Measurements from ENCODE around the gene BPIFA1.

The BPIFA1 gene

GRCh38 chr20:33217052-33217451 is 18.7 kb upstream of the BPIFA1 start, which contains the start of gene BPIFA3:
TSS of gene BPIFA3 (plus strand) at chr20:33217352. CDS start at chr20:33217537, 185 bp downstream.
- H3K9ac ChIP-seq (ENCODE audit: low read depth, low read length) = no peak within 1 kb of the TSS
- no peaks in the 10 kb centered on the region for H3K36me3 ChIP-seq (ENCODE audit: control insufficient read depth, insufficient read depth, low read length)
- H3K9me3 ChIP-seq (ENCODE audit: control insufficient read depth, insufficient read depth, low read length) = no peaks in the 10 kb centered on the region
- H3K4me1 ChIP-seq (ENCODE audit: control insufficient read depth, insufficient read depth, low read length) = no peaks in the 10 kb centered on the region
- H3K4me3 ChIP-seq (ENCODE audit: low read depth, low read length) = no peak within 1 kb of the TSS
- H3K27me3 ChIP-seq (ENCODE audit: control insufficient read depth, insufficient read depth, low read length) = no peaks in the 10 kb centered on the region

- H3K9ac ChIP-seq (ENCODE audit: low read depth, low read length) = no peak overlapping the region
- H3K9me3 ChIP-seq (ENCODE audit: control insufficient read depth, insufficient read depth, low read length) = no peaks in the 10 kb centered on the region
- H3K27me3 ChIP-seq (ENCODE audit: control insufficient read depth, insufficient read depth, low read length) = no peaks in the 10 kb centered on the region
- no peaks in the 10 kb centered on the region for H3K36me3 ChIP-seq (ENCODE audit: control insufficient read depth, insufficient read depth, low read length)
- no peaks in the 10 kb centered on the region for H3K4me1 ChIP-seq (ENCODE audit: control insufficient read depth, insufficient read depth, low read length)
- no peak overlapping the region for H3K4me3 ChIP-seq (ENCODE audit: low read depth, low read length)
Measured at GRCh38 chr20:33224399-33224798, 11.4 kb upstream of the BPIFA1 start.

DNA sequence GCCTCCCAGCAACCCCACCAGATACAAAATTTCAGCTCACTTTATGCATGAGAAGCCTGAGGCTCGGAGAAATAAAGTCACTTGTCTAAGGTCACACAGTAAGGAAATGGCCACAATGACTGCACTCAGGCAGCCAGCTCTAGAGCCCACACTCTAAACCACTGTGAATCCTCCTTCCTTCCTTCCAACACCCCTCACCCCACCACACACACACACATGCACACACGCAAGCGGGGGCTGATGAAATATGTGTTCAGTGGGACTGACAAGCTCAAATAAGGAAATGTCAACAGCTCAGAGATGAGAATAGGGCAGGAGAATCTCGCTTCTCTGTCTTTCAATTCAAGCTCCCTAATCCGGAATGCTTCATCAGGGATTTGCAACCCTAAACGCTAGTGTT is 6.0 kb upstream of the BPIFA1 start:
- Histone ChIP-seq H3K4me1 (ENCODE audit: control insufficient read depth, insufficient read depth, low read length) (no peaks in the 10 kb centered on the region), H3K4me3 (ENCODE audit: low read depth, low read length) (no peak overlapping the region), H3K9ac (ENCODE audit: low read depth, low read length) (no peak overlapping the region), H3K36me3 (ENCODE audit: control insufficient read depth, insufficient read depth, low read length) (no peaks in the 10 kb centered on the region), H3K27me3 (ENCODE audit: control insufficient read depth, insufficient read depth, low read length) (no peaks in the 10 kb centered on the region), H3K9me3 (ENCODE audit: control insufficient read depth, insufficient read depth, low read length) (no peaks in the 10 kb centered on the region)

- Histone ChIP-seq H3K9ac (ENCODE audit: low read depth, low read length) (no peak overlapping the region), H3K27me3 (ENCODE audit: control insufficient read depth, insufficient read depth, low read length) (no peaks in the 10 kb centered on the region), H3K9me3 (ENCODE audit: control insufficient read depth, insufficient read depth, low read length) (no peaks in the 10 kb centered on the region), H3K36me3 (ENCODE audit: control insufficient read depth, insufficient read depth, low read length) (no peaks in the 10 kb centered on the region), H3K4me3 (ENCODE audit: low read depth, low read length) (no peak overlapping the region), H3K4me1 (ENCODE audit: control insufficient read depth, insufficient read depth, low read length) (no peaks in the 10 kb centered on the region)
Measured at GRCh38 chr20:33231237-33231636, 4.6 kb upstream of the BPIFA1 start.

DNA sequence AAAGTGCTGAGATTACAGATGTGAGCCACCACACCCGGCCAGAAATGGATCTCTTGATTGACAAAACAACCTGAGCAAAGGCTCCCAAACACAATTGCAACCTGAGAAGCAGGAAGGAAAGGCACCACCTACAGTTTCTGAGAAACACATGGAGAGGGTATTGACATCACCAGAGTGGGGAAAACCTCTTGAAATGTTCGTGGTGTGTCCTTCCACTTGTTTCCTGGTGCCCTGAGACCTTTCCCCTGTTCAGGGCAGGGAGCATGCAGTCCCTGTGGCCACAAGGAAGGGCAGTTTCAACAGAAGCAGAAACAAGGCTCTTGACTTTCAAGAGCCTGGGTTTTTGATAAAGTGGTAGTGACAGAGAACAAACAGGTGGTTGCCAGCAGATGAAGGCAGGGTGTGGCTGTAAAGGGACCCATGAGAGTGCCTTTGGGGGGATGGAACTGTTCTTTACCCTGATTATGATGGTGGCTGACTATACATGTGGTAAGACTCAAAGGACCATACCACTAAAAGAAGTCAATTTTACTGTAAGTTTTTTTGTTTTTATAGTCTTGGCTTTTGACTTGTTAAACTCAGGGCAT is 3.2 kb upstream of the BPIFA1 start:
- H3K9ac ChIP-seq (ENCODE audit: low read depth, low read length) = no peak overlapping the region
- H3K36me3 ChIP-seq (ENCODE audit: control insufficient read depth, insufficient read depth, low read length) = no peaks in the 10 kb centered on the region
- no peaks in the 10 kb centered on the region for H3K4me1 ChIP-seq (ENCODE audit: control insufficient read depth, insufficient read depth, low read length)
- H3K27me3 ChIP-seq (ENCODE audit: control insufficient read depth, insufficient read depth, low read length) = no peaks in the 10 kb centered on the region
- H3K4me3 ChIP-seq (ENCODE audit: low read depth, low read length) = no peak overlapping the region
- no peaks in the 10 kb centered on the region for H3K9me3 ChIP-seq (ENCODE audit: control insufficient read depth, insufficient read depth, low read length)

DNA sequence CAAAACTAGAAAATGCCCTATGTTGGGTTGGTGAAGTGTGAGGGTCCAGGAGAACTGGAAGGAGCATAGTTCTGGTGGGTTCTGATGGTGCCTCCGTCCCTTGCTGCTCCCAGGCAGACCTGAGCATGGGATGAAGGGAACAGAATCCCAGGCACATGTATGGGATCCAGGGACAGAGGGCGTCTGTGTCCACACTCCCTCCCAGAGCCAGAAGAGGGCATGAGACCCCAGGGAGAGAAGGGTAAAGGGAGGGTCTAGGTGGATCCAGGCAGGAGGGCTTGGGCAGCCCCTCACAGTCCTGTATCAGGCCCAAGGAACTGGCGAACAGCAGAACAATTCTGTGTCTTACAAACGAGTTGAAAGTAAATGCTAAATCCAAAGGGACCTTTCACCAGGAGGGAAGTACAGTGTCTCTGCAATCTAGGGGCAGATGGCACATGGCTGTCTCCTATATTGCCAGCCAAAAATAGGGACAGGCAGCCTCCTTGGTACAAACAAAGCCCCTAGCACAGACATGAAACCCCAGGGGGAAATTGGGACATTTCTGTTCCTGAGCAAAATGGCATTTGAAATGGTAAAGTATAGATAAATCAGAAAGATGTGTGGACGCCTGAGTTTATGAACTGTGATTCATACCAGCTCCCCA is 2.5 kb upstream of the BPIFA1 start:
- Histone ChIP-seq H3K27me3 (ENCODE audit: control insufficient read depth, insufficient read depth, low read length) (no peaks in the 10 kb centered on the region), H3K4me1 (ENCODE audit: control insufficient read depth, insufficient read depth, low read length) (no peaks in the 10 kb centered on the region), H3K9me3 (ENCODE audit: control insufficient read depth, insufficient read depth, low read length) (no peaks in the 10 kb centered on the region)

DNA sequence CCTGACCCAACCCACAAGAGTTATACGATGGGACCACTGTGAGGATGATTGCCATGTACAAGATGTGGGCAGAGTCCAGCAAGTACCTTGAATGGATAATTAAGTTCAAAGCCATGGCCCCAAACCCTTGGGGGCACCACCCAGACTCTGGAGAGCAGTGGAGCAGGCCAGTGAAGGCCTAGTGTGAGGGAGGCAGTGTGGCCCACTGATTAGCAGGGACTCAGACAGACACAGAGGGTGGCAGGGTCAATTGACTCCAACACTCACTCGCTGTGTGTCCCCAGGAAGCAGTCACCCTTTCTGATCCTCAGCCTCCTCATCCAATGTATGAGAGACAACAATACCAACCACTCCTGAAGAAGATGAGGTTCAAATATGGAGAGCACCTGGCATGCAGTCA is 1.7 kb upstream of the BPIFA1 start:
- Histone ChIP-seq H3K4me3 (ENCODE audit: low read depth, low read length) (no peak overlapping the region), H3K9ac (ENCODE audit: low read depth, low read length) (no peak overlapping the region), H3K9me3 (ENCODE audit: control insufficient read depth, insufficient read depth, low read length) (no peaks in the 10 kb centered on the region), H3K36me3 (ENCODE audit: control insufficient read depth, insufficient read depth, low read length) (no peaks in the 10 kb centered on the region), H3K4me1 (ENCODE audit: control insufficient read depth, insufficient read depth, low read length) (no peaks in the 10 kb centered on the region), H3K27me3 (ENCODE audit: control insufficient read depth, insufficient read depth, low read length) (no peaks in the 10 kb centered on the region)

More for the DNA sequence above, 2.5 kb upstream of the BPIFA1 start:
- Histone ChIP-seq H3K36me3 (ENCODE audit: control insufficient read depth, insufficient read depth, low read length) (no peaks in the 10 kb centered on the region), H3K4me3 (ENCODE audit: low read depth, low read length) (no peak overlapping the region), H3K9ac (ENCODE audit: low read depth, low read length) (no peak overlapping the region)

DNA sequence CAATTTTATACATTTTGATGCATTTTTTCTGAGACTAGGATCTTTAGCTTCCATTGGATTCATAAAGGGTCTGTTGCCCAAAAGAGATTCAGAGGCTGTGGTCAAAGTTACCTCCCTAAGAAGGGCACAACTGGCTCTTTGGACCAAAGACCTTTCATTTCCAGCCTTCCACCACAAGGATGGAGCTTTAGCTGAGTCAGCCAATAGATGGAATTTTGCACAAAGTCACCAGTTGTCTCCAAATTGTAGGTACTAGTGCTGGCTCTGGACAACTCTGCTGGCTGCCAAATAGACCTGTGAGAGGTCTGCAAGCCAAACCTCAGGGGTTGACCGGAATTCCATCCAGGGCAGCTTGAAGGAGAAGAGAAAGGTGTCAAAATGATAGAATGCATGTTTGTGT is 555 bp downstream of the BPIFA1 start:
- Histone ChIP-seq H3K27me3 (ENCODE audit: control insufficient read depth, insufficient read depth, low read length) (no peaks in the 10 kb centered on the region), H3K9ac (ENCODE audit: low read depth, low read length) (no peak overlapping the region), H3K36me3 (ENCODE audit: control insufficient read depth, insufficient read depth, low read length) (no peaks in the 10 kb centered on the region), H3K4me3 (ENCODE audit: low read depth, low read length) (no peak overlapping the region), H3K4me1 (ENCODE audit: control insufficient read depth, insufficient read depth, low read length) (no peaks in the 10 kb centered on the region), H3K9me3 (ENCODE audit: control insufficient read depth, insufficient read depth, low read length) (no peaks in the 10 kb centered on the region)

GRCh38 chr20:33237989-33238388 is 2.2 kb downstream of the BPIFA1 start:
- Histone ChIP-seq H3K27me3 (ENCODE audit: control insufficient read depth, insufficient read depth, low read length) (no peaks in the 10 kb centered on the region), H3K4me3 (ENCODE audit: low read depth, low read length) (no peak overlapping the region), H3K4me1 (ENCODE audit: control insufficient read depth, insufficient read depth, low read length) (no peaks in the 10 kb centered on the region), H3K36me3 (ENCODE audit: control insufficient read depth, insufficient read depth, low read length) (no peaks in the 10 kb centered on the region), H3K9me3 (ENCODE audit: control insufficient read depth, insufficient read depth, low read length) (no peaks in the 10 kb centered on the region), H3K9ac (ENCODE audit: low read depth, low read length) (no peak overlapping the region)

GRCh38 chr20:33239418-33239817 is 3.6 kb downstream of the BPIFA1 start:
- no peaks in the 10 kb centered on the region for H3K9me3 ChIP-seq (ENCODE audit: control insufficient read depth, insufficient read depth, low read length)
- no peak overlapping the region for H3K4me3 ChIP-seq (ENCODE audit: low read depth, low read length)
- no peaks in the 10 kb centered on the region for H3K4me1 ChIP-seq (ENCODE audit: control insufficient read depth, insufficient read depth, low read length)
- H3K36me3 ChIP-seq (ENCODE audit: control insufficient read depth, insufficient read depth, low read length) = no peaks in the 10 kb centered on the region
- H3K27me3 ChIP-seq (ENCODE audit: control insufficient read depth, insufficient read depth, low read length) = no peaks in the 10 kb centered on the region
- no peak overlapping the region for H3K9ac ChIP-seq (ENCODE audit: low read depth, low read length)

DNA sequence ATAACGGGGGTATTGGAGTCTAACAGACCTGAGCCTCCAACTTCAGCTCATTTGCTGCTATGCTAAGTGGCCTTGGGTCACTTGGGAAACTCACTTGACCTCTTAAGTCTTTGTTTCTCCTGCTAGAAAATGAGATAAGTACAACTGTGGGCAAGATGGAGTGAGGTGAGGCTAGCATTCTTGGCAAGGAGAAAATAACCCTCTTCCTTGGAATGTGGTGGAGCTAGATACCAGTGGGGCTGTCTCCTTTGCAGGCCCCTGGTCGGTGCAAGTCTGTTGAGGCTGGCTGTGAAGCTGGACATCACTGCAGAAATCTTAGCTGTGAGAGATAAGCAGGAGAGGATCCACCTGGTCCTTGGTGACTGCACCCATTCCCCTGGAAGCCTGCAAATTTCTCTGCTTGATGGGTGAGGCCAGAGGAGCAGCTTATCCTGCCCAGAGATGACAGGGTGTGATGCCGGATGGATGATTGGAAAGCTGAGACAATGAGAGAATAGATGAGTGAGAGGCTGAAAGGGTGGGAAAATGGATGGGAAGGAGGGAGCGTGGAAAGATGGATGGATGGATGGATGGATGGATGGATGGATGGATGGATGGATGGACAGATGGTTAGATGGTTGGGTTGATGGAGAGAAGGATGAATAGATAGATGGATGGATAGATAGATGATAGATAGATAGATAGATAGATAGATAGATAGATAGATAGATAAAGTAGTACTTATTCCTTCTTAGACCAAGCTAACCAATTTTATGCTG is 4.4 kb downstream of the BPIFA1 start:
- Histone ChIP-seq H3K9ac (ENCODE audit: low read depth, low read length) (no peak overlapping the region), H3K9me3 (ENCODE audit: control insufficient read depth, insufficient read depth, low read length) (no peaks in the 10 kb centered on the region), H3K36me3 (ENCODE audit: control insufficient read depth, insufficient read depth, low read length) (no peaks in the 10 kb centered on the region), H3K4me1 (ENCODE audit: control insufficient read depth, insufficient read depth, low read length) (no peaks in the 10 kb centered on the region), H3K4me3 (ENCODE audit: low read depth, low read length) (no peak overlapping the region), H3K27me3 (ENCODE audit: control insufficient read depth, insufficient read depth, low read length) (no peaks in the 10 kb centered on the region)

GRCh38 chr20:33240923-33241322 is 5.1 kb downstream of the BPIFA1 start:
- Histone ChIP-seq H3K4me3 (ENCODE audit: low read depth, low read length) (no peak overlapping the region), H3K4me1 (ENCODE audit: control insufficient read depth, insufficient read depth, low read length) (no peaks in the 10 kb centered on the region), H3K9ac (ENCODE audit: low read depth, low read length) (no peak overlapping the region), H3K9me3 (ENCODE audit: control insufficient read depth, insufficient read depth, low read length) (no peaks in the 10 kb centered on the region), H3K36me3 (ENCODE audit: control insufficient read depth, insufficient read depth, low read length) (no peaks in the 10 kb centered on the region), H3K27me3 (ENCODE audit: control insufficient read depth, insufficient read depth, low read length) (no peaks in the 10 kb centered on the region)
